ENCODE measurements around the gene THRB.

DNA sequence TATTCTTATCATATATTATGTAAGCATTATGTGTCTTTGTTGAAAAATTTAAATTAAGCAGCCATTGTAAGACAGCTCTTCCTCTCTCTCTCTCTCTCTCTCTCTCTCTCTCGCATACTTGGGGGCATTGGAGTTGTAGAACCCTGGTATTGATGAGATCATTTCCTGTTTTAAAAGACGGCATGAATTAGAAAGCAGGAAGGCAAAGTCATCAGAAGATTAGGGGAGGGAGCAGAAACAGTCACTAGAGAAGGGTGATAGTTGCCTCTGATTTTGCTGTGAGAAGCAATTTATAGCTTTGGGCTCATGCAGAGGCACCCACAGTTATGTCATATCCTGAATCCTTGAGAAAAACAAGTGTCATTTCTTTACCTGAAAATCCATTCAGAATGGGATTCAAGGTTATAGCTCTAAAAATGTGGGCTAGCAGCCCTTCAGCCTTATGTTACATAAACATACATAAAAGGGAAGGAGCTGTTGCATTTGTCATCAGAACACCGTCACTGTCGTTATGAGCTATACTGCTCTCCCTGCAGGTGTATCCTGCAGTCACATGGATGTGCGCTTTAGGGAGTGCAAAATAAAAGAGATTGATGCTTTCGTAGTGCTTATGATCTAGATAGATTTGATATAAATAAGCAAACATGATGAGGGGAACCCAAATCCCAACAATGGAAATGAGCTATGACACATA, 335.7 kb downstream of the THRB start:
- TF ChIP-seq, protein P1, sequence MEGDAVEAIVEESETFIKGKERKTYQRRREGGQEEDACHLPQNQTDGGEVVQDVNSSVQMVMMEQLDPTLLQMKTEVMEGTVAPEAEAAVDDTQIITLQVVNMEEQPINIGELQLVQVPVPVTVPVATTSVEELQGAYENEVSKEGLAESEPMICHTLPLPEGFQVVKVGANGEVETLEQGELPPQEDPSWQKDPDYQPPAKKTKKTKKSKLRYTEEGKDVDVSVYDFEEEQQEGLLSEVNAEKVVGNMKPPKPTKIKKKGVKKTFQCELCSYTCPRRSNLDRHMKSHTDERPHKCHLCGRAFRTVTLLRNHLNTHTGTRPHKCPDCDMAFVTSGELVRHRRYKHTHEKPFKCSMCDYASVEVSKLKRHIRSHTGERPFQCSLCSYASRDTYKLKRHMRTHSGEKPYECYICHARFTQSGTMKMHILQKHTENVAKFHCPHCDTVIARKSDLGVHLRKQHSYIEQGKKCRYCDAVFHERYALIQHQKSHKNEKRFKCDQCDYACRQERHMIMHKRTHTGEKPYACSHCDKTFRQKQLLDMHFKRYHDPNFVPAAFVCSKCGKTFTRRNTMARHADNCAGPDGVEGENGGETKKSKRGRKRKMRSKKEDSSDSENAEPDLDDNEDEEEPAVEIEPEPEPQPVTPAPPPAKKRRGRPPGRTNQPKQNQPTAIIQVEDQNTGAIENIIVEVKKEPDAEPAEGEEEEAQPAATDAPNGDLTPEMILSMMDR (IDR thresholded peaks at IDR 0.05; ENCODE audit: low read length) = no peak
- TF ChIP-seq EZH2 (IDR thresholded peaks at IDR 0.05; ENCODE audit: borderline replicate concordance, low read length) = no peak
